BE2C (cell line): ENCODE results near the gene PKNOX2.

Experiments
- DNase-seq: peaks from one replicate; pipeline ENCODE4 v3.0.0-alpha.2; 2020
- H3K27me3 ChIP-seq: fragments of 250-450 bp; sonication (Bioruptor Pico); 2 replicates; pipeline ENCODE4 v1.5.1; 2020; ENCODE audit warnings: mild to moderate bottlenecking
- H3K36me3 ChIP-seq: fragments of 250-450 bp; sonication (Bioruptor Pico); 2 replicates; pipeline ENCODE4 v1.5.1; 2020; ENCODE audit warnings: mild to moderate bottlenecking
- H3K4me1 ChIP-seq: fragments of 250-450 bp; sonication (Bioruptor Pico); 2 replicates; pipeline ENCODE4 v1.5.1; 2020
- H3K4me3 ChIP-seq: 2 replicates; pipeline ENCODE4 v1.5.1; 2011; ENCODE audit warnings: low read depth, low read length
- H3K9me3 ChIP-seq: fragments of 250-450 bp; sonication (Bioruptor Pico); 2 replicates; pipeline ENCODE4 v1.5.1; 2020
- TF ChIP-seq, protein P1 (sequence below): IDR thresholded peaks from 2 replicates; pipeline ENCODE4 v1.5.1; 2012; ENCODE audit warnings: mild to moderate bottlenecking, low read depth, low read length

PKNOX2 gene

DNA sequence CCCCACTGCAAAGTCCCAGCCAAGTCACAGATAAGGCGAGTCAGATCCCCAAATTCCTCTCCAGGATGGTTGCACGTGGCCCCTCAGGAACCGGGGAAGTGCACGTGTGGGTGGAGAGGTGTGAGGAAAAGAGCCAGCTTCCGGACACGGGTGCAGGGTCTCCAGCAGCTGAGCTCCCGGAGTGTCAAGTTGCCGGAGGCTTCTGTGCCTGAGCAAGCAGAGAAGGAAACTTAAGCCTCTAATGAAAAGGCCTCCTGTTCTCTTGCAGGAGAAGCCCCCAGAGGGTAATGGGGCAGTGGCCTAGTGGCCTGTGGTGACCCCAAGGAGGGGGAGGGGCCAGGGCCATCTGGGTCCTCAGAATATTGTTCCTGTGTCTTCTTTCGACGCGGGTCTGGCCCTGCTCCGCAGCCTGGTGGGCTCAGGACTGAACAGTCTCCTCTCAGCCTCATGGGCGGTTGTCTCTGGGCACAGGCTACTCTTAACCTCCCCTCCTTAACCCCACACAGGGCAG lies 183.6 kb downstream of the PKNOX2 start:
- Histone ChIP-seq H3K36me3 (no peaks in the 10 kb centered on the region), H3K4me3 (no peak overlapping the region), H3K4me1 (no peaks in the 10 kb centered on the region), H3K9me3 (no peaks in the 10 kb centered on the region), H3K27me3 (peaks cover 4% of the 10 kb centered on the region)
- TF ChIP-seq, protein P1, sequence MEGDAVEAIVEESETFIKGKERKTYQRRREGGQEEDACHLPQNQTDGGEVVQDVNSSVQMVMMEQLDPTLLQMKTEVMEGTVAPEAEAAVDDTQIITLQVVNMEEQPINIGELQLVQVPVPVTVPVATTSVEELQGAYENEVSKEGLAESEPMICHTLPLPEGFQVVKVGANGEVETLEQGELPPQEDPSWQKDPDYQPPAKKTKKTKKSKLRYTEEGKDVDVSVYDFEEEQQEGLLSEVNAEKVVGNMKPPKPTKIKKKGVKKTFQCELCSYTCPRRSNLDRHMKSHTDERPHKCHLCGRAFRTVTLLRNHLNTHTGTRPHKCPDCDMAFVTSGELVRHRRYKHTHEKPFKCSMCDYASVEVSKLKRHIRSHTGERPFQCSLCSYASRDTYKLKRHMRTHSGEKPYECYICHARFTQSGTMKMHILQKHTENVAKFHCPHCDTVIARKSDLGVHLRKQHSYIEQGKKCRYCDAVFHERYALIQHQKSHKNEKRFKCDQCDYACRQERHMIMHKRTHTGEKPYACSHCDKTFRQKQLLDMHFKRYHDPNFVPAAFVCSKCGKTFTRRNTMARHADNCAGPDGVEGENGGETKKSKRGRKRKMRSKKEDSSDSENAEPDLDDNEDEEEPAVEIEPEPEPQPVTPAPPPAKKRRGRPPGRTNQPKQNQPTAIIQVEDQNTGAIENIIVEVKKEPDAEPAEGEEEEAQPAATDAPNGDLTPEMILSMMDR = no peak
- no peak for DNase-seq

DNA sequence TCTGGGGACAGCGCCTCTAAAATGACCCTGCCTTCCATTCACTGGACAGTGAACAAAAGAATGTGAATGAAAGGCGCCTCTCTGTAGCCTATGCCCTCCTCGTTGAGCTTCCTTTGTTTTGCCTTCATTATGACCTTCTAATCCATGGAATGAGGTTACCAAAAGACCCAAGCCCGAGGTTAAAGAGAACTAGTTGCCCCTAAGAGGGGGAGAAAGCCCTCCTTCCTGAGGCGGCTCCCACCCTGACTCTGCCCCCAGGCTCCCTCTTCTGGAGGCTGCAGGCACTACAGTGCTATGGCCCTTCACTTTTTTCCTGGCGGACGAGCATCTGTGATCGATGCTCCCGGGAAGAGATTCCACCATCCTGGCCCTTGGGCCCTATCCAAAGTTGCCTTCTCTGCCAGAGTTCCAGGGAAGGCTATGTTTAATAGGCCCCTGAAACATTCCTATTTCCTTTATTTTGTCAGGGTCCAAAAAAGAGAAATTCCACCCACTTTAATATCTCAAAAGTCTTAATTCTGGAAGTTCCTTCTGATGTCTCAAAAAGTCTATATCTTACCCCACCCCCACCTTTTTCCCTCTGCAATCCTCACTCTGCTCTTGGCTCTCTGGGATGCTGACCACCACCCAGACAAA lies 184.2 kb downstream of the PKNOX2 start:
- Histone ChIP-seq H3K36me3 (no peaks in the 10 kb centered on the region), H3K27me3 (no peaks in the 10 kb centered on the region; the same call in none of the 2 replicates), H3K4me3 (no peak overlapping the region), H3K4me1 (no peaks in the 10 kb centered on the region), H3K9me3 (no peaks in the 10 kb centered on the region)
- TF ChIP-seq, protein P1 = peak; percentile 92
- DNase-seq = peak; percentile 68

DNA sequence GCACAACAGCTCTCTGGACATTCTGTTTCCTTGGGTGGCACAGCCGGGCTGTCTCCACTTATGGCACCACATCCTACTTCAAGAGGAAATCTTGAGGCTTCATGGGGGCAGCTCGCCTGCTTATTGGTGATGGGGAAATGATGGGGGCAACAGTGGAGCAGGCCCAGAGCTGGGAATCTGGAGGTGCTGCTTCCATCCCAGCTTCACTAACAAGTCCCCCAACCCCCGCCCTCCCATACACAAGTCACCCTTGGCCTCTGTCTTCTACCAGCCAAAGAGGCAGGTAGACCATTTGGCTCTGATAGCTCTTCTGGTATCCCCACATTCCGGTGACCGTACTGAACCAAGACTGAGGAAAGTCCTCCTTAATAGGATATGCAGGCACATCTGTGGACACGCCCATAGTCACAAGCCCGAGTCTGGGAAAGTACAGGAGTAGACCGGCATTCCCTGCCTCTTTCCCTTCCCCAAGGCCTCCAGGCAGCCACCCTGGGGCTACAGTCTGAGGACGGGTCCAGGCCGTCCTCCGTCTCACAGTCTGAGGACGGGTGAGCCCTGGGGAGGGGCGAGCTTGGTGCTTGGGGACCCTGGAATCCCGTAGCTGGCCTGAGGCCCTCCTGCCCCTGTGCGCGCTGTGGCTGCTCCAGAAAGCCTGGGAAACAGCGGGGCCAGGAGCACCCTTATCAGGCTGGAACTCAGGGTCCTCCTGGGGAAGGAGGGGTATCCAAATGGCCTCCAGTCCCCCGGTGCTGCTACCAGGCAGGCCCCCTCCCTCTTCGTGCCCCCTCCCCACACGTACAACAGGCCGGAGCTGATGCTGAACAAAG lies 185.9 kb downstream of the PKNOX2 start:
- TF ChIP-seq, protein P1 = no peak

DNA sequence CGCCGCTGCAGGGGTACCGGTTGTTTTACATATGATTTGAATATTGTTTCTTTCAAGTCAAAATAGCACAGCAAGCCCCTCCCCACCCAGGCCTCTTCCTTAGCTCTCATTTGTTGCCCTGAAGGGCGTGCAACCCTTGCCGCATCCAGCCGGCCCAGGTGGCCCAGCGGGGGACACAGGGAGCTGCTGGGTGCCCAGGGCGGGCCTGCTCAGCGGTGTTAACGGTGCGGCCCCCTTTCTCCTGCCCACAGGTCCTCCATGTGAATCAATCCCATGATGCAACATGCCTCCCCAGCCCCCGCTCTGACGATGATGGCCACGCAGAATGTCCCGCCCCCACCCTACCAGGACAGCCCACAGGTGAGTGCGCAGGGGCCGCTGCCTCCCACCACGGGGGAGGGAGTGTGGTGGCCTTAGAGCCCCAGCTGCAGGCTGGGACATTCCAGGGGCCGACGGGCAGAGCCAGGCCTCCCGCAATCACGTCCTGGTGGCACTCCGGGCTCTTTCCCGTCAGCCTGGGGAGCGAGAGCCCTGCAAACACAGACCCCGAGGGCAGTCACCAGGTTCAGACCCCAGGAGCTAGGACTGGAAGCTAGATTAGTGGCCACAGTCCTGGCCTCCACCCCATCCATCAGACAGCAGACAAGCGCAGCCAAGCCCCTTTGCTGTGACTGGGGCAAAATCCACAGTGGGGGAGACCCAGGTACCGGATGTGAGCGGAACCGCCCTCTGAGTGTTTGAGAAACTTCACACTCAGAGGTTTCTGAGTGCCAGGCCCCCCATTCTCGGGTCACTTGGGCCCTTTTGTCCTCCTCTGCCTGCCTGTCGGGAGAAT lies 186.7 kb downstream of the PKNOX2 start:
- no peaks in the 10 kb centered on the region; the same call in none of the 2 replicates for H3K27me3 ChIP-seq
- H3K4me3 ChIP-seq = no peak overlapping the region
- DNase-seq = no peak
- TF ChIP-seq, protein P1 = no peak
- H3K9me3 ChIP-seq = no peaks in the 10 kb centered on the region
- no peaks in the 10 kb centered on the region for H3K4me1 ChIP-seq
- no peaks in the 10 kb centered on the region for H3K36me3 ChIP-seq

More for the DNA sequence above, 185.9 kb downstream of the PKNOX2 start:
- no peaks in the 10 kb centered on the region for H3K9me3 ChIP-seq
- no peak for DNase-seq
- no peaks in the 10 kb centered on the region for H3K4me1 ChIP-seq
- no peaks in the 10 kb centered on the region for H3K36me3 ChIP-seq
- H3K4me3 ChIP-seq = no peak overlapping the region
- no peaks in the 10 kb centered on the region; the same call in none of the 2 replicates for H3K27me3 ChIP-seq

DNA sequence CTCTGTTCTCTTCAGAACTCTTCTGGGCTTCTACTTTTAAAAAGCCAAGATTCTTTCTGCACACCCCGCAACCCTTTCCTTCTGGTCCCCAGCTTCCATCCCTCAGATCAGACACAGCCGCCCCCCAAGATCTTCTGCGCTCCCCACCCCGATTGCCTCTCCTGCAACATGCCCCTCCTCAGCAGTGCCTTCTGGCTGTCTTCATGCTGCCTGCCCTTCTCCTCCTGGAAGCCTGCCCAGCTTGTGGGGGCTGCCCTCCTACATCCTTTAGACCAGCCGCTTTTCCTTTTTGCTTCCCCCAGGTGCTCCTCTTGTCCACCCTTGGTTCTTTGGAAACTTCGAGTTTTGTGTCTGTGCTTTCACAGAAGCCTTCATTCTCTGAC lies 187.3 kb downstream of the PKNOX2 start:
- Histone ChIP-seq H3K27me3 (no peaks in the 10 kb centered on the region; the same call in 1 of the 2 replicates), H3K4me1 (no peaks in the 10 kb centered on the region), H3K36me3 (no peaks in the 10 kb centered on the region), H3K4me3 (no peak overlapping the region), H3K9me3 (no peaks in the 10 kb centered on the region)
- TF ChIP-seq, protein P1 = no peak
- no peak for DNase-seq
